ENCODE measurements around the gene MRTFA.

DNA sequence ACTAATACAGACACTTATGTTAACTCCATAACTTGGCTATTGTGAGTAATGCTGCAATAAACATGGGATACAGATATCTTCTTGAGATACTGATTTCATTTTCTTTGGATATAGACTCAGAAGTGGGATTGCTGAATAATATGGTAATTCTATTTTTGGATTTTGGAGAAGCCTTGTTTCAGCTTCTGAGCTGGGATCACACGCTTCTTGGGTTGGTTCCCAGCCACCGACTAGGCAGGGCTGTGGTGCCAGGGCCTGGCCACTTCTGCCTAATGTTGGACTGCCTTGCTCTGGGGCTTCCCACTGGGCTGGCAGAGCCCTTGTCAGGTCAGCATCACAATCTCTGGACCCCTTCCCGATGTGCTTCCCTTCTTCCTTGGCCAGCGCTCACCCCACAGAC, 28.8 kb upstream of the MRTFA start:
- TF ChIP-seq, protein P1, sequence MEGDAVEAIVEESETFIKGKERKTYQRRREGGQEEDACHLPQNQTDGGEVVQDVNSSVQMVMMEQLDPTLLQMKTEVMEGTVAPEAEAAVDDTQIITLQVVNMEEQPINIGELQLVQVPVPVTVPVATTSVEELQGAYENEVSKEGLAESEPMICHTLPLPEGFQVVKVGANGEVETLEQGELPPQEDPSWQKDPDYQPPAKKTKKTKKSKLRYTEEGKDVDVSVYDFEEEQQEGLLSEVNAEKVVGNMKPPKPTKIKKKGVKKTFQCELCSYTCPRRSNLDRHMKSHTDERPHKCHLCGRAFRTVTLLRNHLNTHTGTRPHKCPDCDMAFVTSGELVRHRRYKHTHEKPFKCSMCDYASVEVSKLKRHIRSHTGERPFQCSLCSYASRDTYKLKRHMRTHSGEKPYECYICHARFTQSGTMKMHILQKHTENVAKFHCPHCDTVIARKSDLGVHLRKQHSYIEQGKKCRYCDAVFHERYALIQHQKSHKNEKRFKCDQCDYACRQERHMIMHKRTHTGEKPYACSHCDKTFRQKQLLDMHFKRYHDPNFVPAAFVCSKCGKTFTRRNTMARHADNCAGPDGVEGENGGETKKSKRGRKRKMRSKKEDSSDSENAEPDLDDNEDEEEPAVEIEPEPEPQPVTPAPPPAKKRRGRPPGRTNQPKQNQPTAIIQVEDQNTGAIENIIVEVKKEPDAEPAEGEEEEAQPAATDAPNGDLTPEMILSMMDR (IDR thresholded peaks at IDR 0.05), result no peak
- TF ChIP-seq POLR2A (IDR thresholded peaks at IDR 0.05), result no peak

Measured in esophagus squamous epithelium (tissue), 4 donors.